HCT116 (cell line): ENCODE measurements around the gene MRLN. TPM values are rescaled to one million over a fixed set of nuclear protein-coding genes. Genes with fewer than 3 reads are reported as not detected.

ENCODE experiments used
- ATAC-seq: fragments of 200-7000 bp; cut with Tn5 transposase; 2 replicates; pipeline ENCODE4 v1.9.1; 2020; ENCODE audit warnings: mild to moderate bottlenecking, moderate library complexity
- BruUV-seq: library from RNA; stranded (reverse); fragments of 400-500 nt; replicated peaks from 2 replicates; lab custom pipeline; 2021; lab: Mats Ljungman, UMichigan
- CTCF ChIA-PET: fragments of 300-600 bp; sonication (Branson Sonifier 250); formaldehyde crosslinking; loops from one replicate; lab custom pipeline; 2021; ENCODE audit warnings: antibody characterized with exemption; lab: Charles Lee
- POLR2A ChIA-PET: fragments of 300-600, 350-600 bp; sonication (Branson Sonifier 250); formaldehyde crosslinking; loops from one replicate; lab custom pipeline; 2021; ENCODE audit warnings: antibody characterized with exemption; lab: Charles Lee
- RAD21 ChIA-PET, 2 experiments: fragments of 300-600 bp; sonication (Branson Sonifier 250); formaldehyde crosslinking; loops; one replicate each; lab custom pipeline; 2023; ENCODE audit warnings: low total read pairs in 2 of 2; ENCODE audit not compliant: uncharacterized antibody in 2 of 2, unreplicated experiment in 2 of 2, low non-redundant PET in 1 of 2; lab: Charles Lee
- DNase-seq: peaks from one replicate; pipeline ENCODE4 v3.0.0-alpha.2; 2010; ENCODE audit warnings: low read depth, low spot score
- H2AFZ ChIP-seq: fragments of 200-600 bp; shearing (Covaris generic), sonication (generic); 2 replicates; pipeline ENCODE4 v1.6.1; 2017; ENCODE audit warnings: low read depth, mixed run types, mixed read lengths, antibody characterized with exemption, low read length; ENCODE audit not compliant: poor library complexity, severe bottlenecking
- H3K27ac ChIP-seq: 2 replicates; pipeline ENCODE4 v1.5.1; 2012; ENCODE audit warnings: low read depth, low read length
- H3K27me3 ChIP-seq: fragments of 200-600 bp; sonication (generic); 2 replicates; pipeline ENCODE4 v1.6.1; 2016; ENCODE audit warnings: mixed run types, low read length, mixed read lengths; ENCODE audit not compliant: insufficient read depth
- H3K36me3 ChIP-seq, 2 experiments: fragments of 200-500 bp in 1 of 2; fragments of 200-600 bp in 1 of 2; sonication (Bioruptor generic) in 1 of 2; sonication (generic) in 1 of 2; 2 replicates each; pipeline versions ENCODE4 v1.5.1 to v1.6.1; 2014 to 2016; ENCODE audit warnings: low read length in 2 of 2, inconsistent platforms in 1 of 2, mixed read lengths in 1 of 2, mixed run types in 1 of 2; ENCODE audit not compliant: insufficient read depth in 2 of 2, control insufficient read depth in 1 of 2
- H3K4me1 ChIP-seq, 2 experiments: fragments of 200-600 bp in 1 of 2; sonication (generic) in 1 of 2; 2 replicates each; pipeline versions ENCODE4 v1.5.1 to v1.6.1; 2012 to 2017; ENCODE audit warnings: low read length in 2 of 2, inconsistent platforms in 1 of 2, mild to moderate bottlenecking in 1 of 2, mixed read lengths in 1 of 2, mixed run types in 1 of 2, moderate library complexity in 1 of 2; ENCODE audit not compliant: insufficient read depth in 2 of 2, control insufficient read depth in 1 of 2
- H3K4me2 ChIP-seq: fragments of 200-600 bp; sonication (generic); 2 replicates; pipeline ENCODE4 v1.6.1; 2017; ENCODE audit warnings: mixed run types, low read length, mixed read lengths
- H3K4me3 ChIP-seq, 2 experiments: fragments of 200-600 bp in 1 of 2; sonication (generic) in 1 of 2; replicated peaks in 1 of 2; 2 replicates each; pipeline ENCODE4 v1.5.1; 2011 to 2016; ENCODE audit warnings: low read length in 2 of 2, control low read depth in 1 of 2, low read depth in 1 of 2, mild to moderate bottlenecking in 1 of 2, mixed read lengths in 1 of 2, mixed run types in 1 of 2
- H3K79me2 ChIP-seq: fragments of 200-600 bp; sonication (generic); 2 replicates; pipeline ENCODE4 v1.6.1; 2017; ENCODE audit warnings: mild to moderate bottlenecking, mixed run types, low read length, moderate library complexity, mixed read lengths; ENCODE audit not compliant: insufficient read depth
- H3K9ac ChIP-seq: fragments of 200-600 bp; sonication (generic); 2 replicates; pipeline ENCODE4 v1.6.1; 2016; ENCODE audit warnings: low read length, mixed read lengths
- H3K9me2 ChIP-seq: fragments of 200-600 bp; sonication (generic), shearing (Covaris generic); 2 replicates; pipeline ENCODE4 v1.6.1; 2017; ENCODE audit warnings: mixed run types, mild to moderate bottlenecking, moderate library complexity; ENCODE audit not compliant: insufficient read depth
- H3K9me3 ChIP-seq, 2 experiments: fragments of 200-500 bp in 1 of 2; fragments of 200-600 bp in 1 of 2; sonication (Bioruptor generic) in 1 of 2; sonication (generic) in 1 of 2; 2 replicates each; pipeline ENCODE4 v1.6.1; 2014 to 2017; ENCODE audit warnings: low read length in 2 of 2, mixed read lengths in 2 of 2, inconsistent platforms in 1 of 2, low read depth in 1 of 2, mild to moderate bottlenecking in 1 of 2, mixed run types in 1 of 2, moderate library complexity in 1 of 2; ENCODE audit not compliant: control insufficient read depth in 1 of 2, insufficient read depth in 1 of 2
- H4K20me1 ChIP-seq: fragments of 200-600 bp; sonication (generic), shearing (Covaris generic); 2 replicates; pipeline ENCODE4 v1.6.1; 2017; ENCODE audit warnings: mixed run types, mild to moderate bottlenecking, moderate library complexity; ENCODE audit not compliant: insufficient read depth
- CTCF ChIP-seq, 3 experiments: fragments of 200-600 bp in 1 of 3; sonication (generic) in 1 of 3; IDR thresholded peaks in 2 of 3; conservative IDR thresholded peaks in 1 of 3; 2 replicates each; pipeline ENCODE4 v1.5.1; 2012 to 2017; ENCODE audit warnings: low read depth in 2 of 3, low read length in 2 of 3, antibody characterized with exemption in 1 of 3, borderline replicate concordance in 1 of 3, control low read depth in 1 of 3, mild to moderate bottlenecking in 1 of 3, mixed read lengths in 1 of 3, mixed run types in 1 of 3, moderate library complexity in 1 of 3; ENCODE audit not compliant: insufficient read depth in 1 of 3
- EGR1 ChIP-seq: IDR thresholded peaks from 2 replicates; pipeline ENCODE4 v1.6.1; 2012; ENCODE audit warnings: low read depth
- FOSL1 ChIP-seq: IDR thresholded peaks from 2 replicates; pipeline ENCODE4 v1.6.1; 2012; ENCODE audit warnings: low read depth
- MAX ChIP-seq: IDR thresholded peaks from 2 replicates; pipeline ENCODE4 v1.6.1; 2012
- SIN3A ChIP-seq: IDR thresholded peaks from 2 replicates; pipeline ENCODE4 v1.6.1; 2012; ENCODE audit warnings: low read depth
- SP1 ChIP-seq: IDR thresholded peaks from 2 replicates; pipeline ENCODE4 v1.6.1; 2012; ENCODE audit warnings: low read depth
- SRF ChIP-seq: IDR thresholded peaks from 2 replicates; pipeline ENCODE4 v1.6.1; 2012; ENCODE audit warnings: low read depth
- TCF7L2 ChIP-seq: IDR thresholded peaks from 2 replicates; pipeline ENCODE4 v1.7.0; 2011; ENCODE audit warnings: borderline replicate concordance, inconsistent platforms; ENCODE audit not compliant: insufficient read depth, insufficient read length; ENCODE audit errors: extremely low read depth
- intact Hi-C: fragments of 100-400 bp; cut with micrococcal nuclease; formaldehyde crosslinking; loops from 2 replicates; pipeline ENCODE4 v1.10.0; 2022
- total RNA-seq: library from RNA; stranded (reverse); gene quantifications from one replicate; pipeline ENCODE4 v1.2.1, GENCODE V29; 2021; ENCODE audit not compliant: unreplicated experiment

Gene MRLN
- total RNA-seq, 1 experiment from 2014 or later = not detected

- Histone ChIP-seq H3K4me2 (no peak overlapping the region), H3K27me3 (no peaks in the 10 kb centered on the region), H3K27ac (no peak overlapping the region), H3K4me1 (peaks cover 2 to 13% of the 10 kb centered on the region in 2 experiments; a peak in 3 of 4 replicates), H3K9me3 (no peaks in the 10 kb centered on the region), H3K79me2 (no peaks in the 10 kb centered on the region), H3K36me3 (no peaks in the 10 kb centered on the region), H3K9me2 (no peaks in the 10 kb centered on the region), H4K20me1 (no peaks in the 10 kb centered on the region), H2AFZ (no peak overlapping the region), H3K4me3 (no peak overlapping the region), H3K9ac (no peak overlapping the region)
- ATAC-seq = no peak
- ChIA-PET RAD21 (no interaction called here), POLR2A (no interaction called here), CTCF (no interaction called here)
- DNase-seq = no peak
- BruUV-seq = no TSS peak
- intact Hi-C loops = no loop called here
- TF ChIP-seq SP1 = no peak
- TF ChIP-seq MAX = no peak
- TF ChIP-seq FOSL1 = no peak
- no peak for TF ChIP-seq SRF
- TF ChIP-seq CTCF (IDR thresholded peaks at IDR 0.05 in 2 of 3, conservative IDR thresholded peaks at IDR 0.05 in 1 of 3; ENCODE audit: borderline replicate concordance in 1 of 3, insufficient read depth in 1 of 3, low read depth in 2 of 3, low read length in 2 of 3) = no peak
- TF ChIP-seq SIN3A = no peak
- no peak for TF ChIP-seq TCF7L2
- no peak for TF ChIP-seq EGR1
- TF ChIP-seq, all 23 proteins: peak for 0
Measured at GRCh38 chr10:59711871-59712494, 41.3 kb downstream of the MRLN start.
